A549 (cell line): ENCODE data around the gene ARHGEF28. TPM values are rescaled to one million over a fixed set of nuclear protein-coding genes. Genes with fewer than 3 reads are reported as not detected.

ENCODE experiments used
- ATAC-seq, 2 experiments: fragments of 200-7000 bp in 1 of 2; fragments of >200 bp in 1 of 2; cut with Nextera tagmentation in 1 of 2; cut with Tn5 transposase in 1 of 2; 3 replicates each; pipeline versions ENCODE4 v1.8.0 to v1.9.1; 2018 to 2020; ENCODE audit warnings: mild to moderate bottlenecking in 1 of 2, moderate library complexity in 1 of 2
- CTCF ChIA-PET: fragments of 300-600 bp; sonication (Branson Sonifier 250); formaldehyde crosslinking; extraction: SDS; loops from one replicate; lab custom pipeline; 2021; ENCODE audit warnings: antibody characterized with exemption, inconsistent platforms; lab: Yijun Ruan, JAX
- POLR2A ChIA-PET: fragments of 350-600 bp; formaldehyde crosslinking; extraction: SDS; loops from one replicate; lab custom pipeline; 2021; ENCODE audit warnings: antibody characterized with exemption, inconsistent platforms; lab: Yijun Ruan, JAX
- DNase-seq, 2 experiments: peaks; one replicate each; pipeline versions ENCODE4 v3.0.0 to v3.0.0-alpha.2; 2011 to 2016; ENCODE audit warnings: low read depth in 1 of 2, low spot score in 1 of 2
- FAIRE-seq: peaks from 2 replicates; lab custom pipeline; 2011; peaks lifted over from hg19 to GRCh38; lab: Jason Lieb, UNC
- H3K27ac ChIP-seq, 2 experiments: fragments of >200 bp; sonication (Bioruptor Twin); formaldehyde crosslinking; 3 replicates each; pipeline ENCODE4 v1.5.1; 2016 to 2017
- H3K4me1 ChIP-seq: fragments of >200 bp; sonication (Bioruptor Twin); formaldehyde crosslinking; 3 replicates; pipeline ENCODE4 v1.6.1; 2016
- H3K4me2 ChIP-seq: fragments of >200 bp; sonication (Bioruptor Twin); formaldehyde crosslinking; 3 replicates; pipeline ENCODE4 v1.6.1; 2016
- H3K4me3 ChIP-seq: fragments of >200 bp; sonication (Bioruptor Twin); formaldehyde crosslinking; 3 replicates; pipeline ENCODE4 v1.5.1; 2016
- H3K9me3 ChIP-seq: fragments of >200 bp; sonication (Bioruptor Twin); formaldehyde crosslinking; 3 replicates; pipeline ENCODE4 v1.6.1; 2016
- CHD2 ChIP-seq: fragments of 150-350 bp; IDR thresholded peaks from 2 replicates; pipeline ENCODE4 v1.6.1; 2014; ENCODE audit warnings: low read length; ENCODE audit not compliant: partially characterized antibody
- EHF ChIP-seq: fragments of 250-450 bp; sonication (Bioruptor Pico); IDR thresholded peaks from 2 replicates; pipeline ENCODE4 v1.5.0; 2020; ENCODE audit warnings: mild to moderate bottlenecking
- EHMT2 ChIP-seq: fragments of 200-600 bp; sonication (generic); IDR thresholded peaks from 2 replicates; pipeline ENCODE4 v1.6.1; 2016; ENCODE audit warnings: antibody characterized with exemption, low read depth, mild to moderate bottlenecking, moderate library complexity
- ESRRA ChIP-seq: fragments of 150-350 bp; IDR thresholded peaks from 2 replicates; pipeline ENCODE4 v1.6.1; 2014; ENCODE audit warnings: mild to moderate bottlenecking, low read length, borderline replicate concordance
- FOXS1 ChIP-seq: fragments of 250-450 bp; sonication (Bioruptor Pico); IDR thresholded peaks from 2 replicates; pipeline ENCODE4 v1.5.0; 2020; ENCODE audit warnings: mild to moderate bottlenecking, moderate library complexity
- GATA3 ChIP-seq: IDR thresholded peaks from 2 replicates; pipeline ENCODE4 v1.6.1; 2012; ENCODE audit warnings: borderline replicate concordance
- HDAC2 ChIP-seq: fragments of 200-600 bp; sonication (generic); IDR thresholded peaks from 2 replicates; pipeline ENCODE4 v1.6.1; 2016
- HOXA7 ChIP-seq: fragments of 250-450 bp; sonication (Bioruptor Pico); IDR thresholded peaks from 2 replicates; pipeline ENCODE4 v1.5.0; 2020; ENCODE audit warnings: mild to moderate bottlenecking, moderate library complexity
- HOXB13 ChIP-seq: fragments of 250-450 bp; sonication (Bioruptor Pico); IDR thresholded peaks from 2 replicates; pipeline ENCODE4 v1.5.0; 2020; ENCODE audit warnings: low read depth, mild to moderate bottlenecking, moderate library complexity
- HOXB5 ChIP-seq: fragments of 250-450 bp; sonication (Bioruptor Pico); IDR thresholded peaks from 2 replicates; pipeline ENCODE4 v1.5.0; 2020; ENCODE audit warnings: mild to moderate bottlenecking, moderate library complexity
- JUNB ChIP-seq: fragments of >200 bp; sonication (Bioruptor Twin); formaldehyde crosslinking; IDR thresholded peaks from 2 replicates; pipeline ENCODE4 v1.6.1; 2016
- MAFK ChIP-seq: fragments of 450-650 bp; IDR thresholded peaks from 2 replicates; pipeline ENCODE4 v1.6.1; 2014; ENCODE audit not compliant: partially characterized antibody
- NFE2L2 ChIP-seq: fragments of 150-350 bp; conservative IDR thresholded peaks from 2 replicates; pipeline ENCODE4 v1.6.1; 2014; ENCODE audit warnings: low read length
- NR3C1 ChIP-seq: fragments of >200 bp; sonication (Bioruptor Twin); formaldehyde crosslinking; IDR thresholded peaks from 3 replicates; pipeline ENCODE4 v1.6.1; 2017
- POLR2AphosphoS2 ChIP-seq: conservative IDR thresholded peaks from 2 replicates; pipeline ENCODE4 v1.6.1; 2012; ENCODE audit warnings: low read length, improper control_type of control experiment, inconsistent platforms
- RAD21 ChIP-seq, 2 experiments: fragments of >200 bp in 1 of 2; sonication (Bioruptor Twin) in 1 of 2; formaldehyde crosslinking in 1 of 2; IDR thresholded peaks in 1 of 2; conservative IDR thresholded peaks in 1 of 2; 2 replicates in 1 of 2; 3 replicates in 1 of 2; pipeline ENCODE4 v1.6.1; 2012 to 2018; ENCODE audit warnings: inconsistent platforms in 1 of 2
- REST ChIP-seq: fragments of 200-600 bp; sonication (generic); IDR thresholded peaks from 2 replicates; pipeline ENCODE4 v1.6.1; 2016; ENCODE audit warnings: antibody characterized with exemption, mild to moderate bottlenecking, moderate library complexity
- RFX5 ChIP-seq: fragments of 450-650 bp; IDR thresholded peaks from 2 replicates; pipeline ENCODE4 v1.7.1; 2014; ENCODE audit warnings: antibody characterized with exemption, mild to moderate bottlenecking, moderate library complexity
- RNF2 ChIP-seq: fragments of 200-600 bp; sonication (generic); IDR thresholded peaks from 2 replicates; pipeline ENCODE4 v1.6.1; 2016; ENCODE audit warnings: low read depth, mild to moderate bottlenecking, antibody characterized with exemption, moderate library complexity, borderline replicate concordance
- SREBF2 ChIP-seq: fragments of 450-650 bp; IDR thresholded peaks from 2 replicates; pipeline ENCODE4 v1.6.1; 2014; ENCODE audit warnings: mild to moderate bottlenecking, moderate library complexity
- TP53 ChIP-seq: fragments of 250-450 bp; sonication (Bioruptor Pico); IDR thresholded peaks from 2 replicates; pipeline ENCODE4 v1.5.0; 2021; ENCODE audit warnings: mild to moderate bottlenecking, moderate library complexity
- ZSCAN20 ChIP-seq: fragments of 250-450 bp; sonication (Bioruptor Pico); IDR thresholded peaks from 2 replicates; pipeline ENCODE4 v1.8.0; 2022; ENCODE audit warnings: mild to moderate bottlenecking, moderate library complexity
- WGBS: methylation state at CpG from one replicate; pipeline ENCODE4 v1.1.6; 2017; ENCODE audit errors: missing lambda C conversion rate; 5-methylcytosine and 5-hydroxymethylcytosine counted together
- polyA plus RNA-seq, 4 experiments: library from polyadenylated mRNA; depleted of rRNA in 3 of 4; stranded (reverse); fragments of >200 nt; fragmentation: RNase III in 1 of 4; extraction: RNeasy Plus Mini Kit Qiagen cat#74134 plus additional on column Dnase treatment in 1 of 4; gene quantifications; 2 replicates in 3 of 4; 3 replicates in 1 of 4; pipeline ENCODE4 v1.2.3, GENCODE V29; 2011 to 2017

Gene ARHGEF28
- polyA plus RNA-seq, 2 of the 4 experiments (the other 2 are of a cell fraction): 17.0 to 22.3 TPM

DNA sequence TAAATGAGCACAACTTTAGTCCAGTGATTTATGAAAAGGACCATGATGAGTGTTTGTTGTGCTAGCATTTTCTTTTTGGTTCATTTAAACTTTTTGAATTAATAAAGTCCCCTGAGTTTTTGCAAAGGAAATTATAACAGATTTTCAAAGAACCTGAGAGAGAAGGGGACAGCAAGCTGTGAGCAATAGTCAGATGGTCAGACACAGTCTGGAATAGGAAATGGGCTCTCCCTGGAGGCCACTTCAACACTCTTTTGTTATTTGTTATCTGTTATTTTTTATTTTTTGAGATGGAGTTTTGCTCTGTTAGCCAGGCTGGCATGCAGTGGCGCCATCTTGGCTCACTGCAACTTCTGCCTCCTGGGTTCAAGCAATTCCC is 171.1 kb downstream of the ARHGEF28 start:
- H3K9me3 ChIP-seq: no peaks in the 10 kb centered on the region
- FAIRE-seq: no peak
- TF ChIP-seq CHD2 (no peak), NR3C1 (no peak), HDAC2 (no peak), REST (no peak), FOXS1 (CRISPR knock-in tag) (no peak), EHF (CRISPR knock-in tag) (no peak), HOXB13 (CRISPR knock-in tag) (0 out of 2 replicates have a peak, but pooled peaks have one; percentile 40), TP53 (CRISPR knock-in tag) (no peak), MAFK (no peak)
- TF ChIP-seq, all 56 proteins: peak for 1
- Histone ChIP-seq H3K27ac (peak overlapping the region; percentile 91 to 94), H3K4me2 (peak overlapping the region; percentile 74), H3K4me1 (peaks cover 71% of the 10 kb centered on the region), H3K4me3 (0 out of 3 replicates have a peak overlapping the region, but pooled peaks have one; percentile 15)
- DNase-seq (no peak), ATAC-seq (peak in 1 of 2 experiments; percentile 49; a peak in 3 of 6 replicates)
- ChIA-PET POLR2A (interaction anchor here (1.7 kb wide), 2 partner anchors 16 to 206 kb away, joined by 5 to 9 read pairs; no protein-coding TSS in a partner anchor), CTCF (interaction anchor here (1.4 to 11.8 kb wide), 7 partner anchors 11 to 208 kb away, joined by 3 to 315 read pairs (median 8); no protein-coding TSS in a partner anchor)
- 96% methylated on average over 1 of the region's 1 CpG for WGBS

GRCh38 chr5:73799401-73799972 is 173.5 kb downstream of the ARHGEF28 start:
- WGBS: 93% methylated on average over 3 of the region's 3 CpGs

GRCh38 chr5:73801686-73802085 is 175.7 kb downstream of the ARHGEF28 start:
- TF ChIP-seq ZSCAN20 (CRISPR knock-in tag) (no peak), GATA3 (no peak), HOXB5 (CRISPR knock-in tag) (no peak), EHMT2 (no peak), HOXB13 (CRISPR knock-in tag) (no peak), HOXA7 (CRISPR knock-in tag) (no peak), POLR2AphosphoS2 (no peak), SREBF2 (no peak), ESRRA (no peak), RNF2 (no peak), CHD2 (no peak), TP53 (CRISPR knock-in tag) (no peak)
- Histone ChIP-seq H3K27ac (peak overlapping the region; percentile 59 to 77), H3K9me3 (no peaks in the 10 kb centered on the region), H3K4me2 (peak overlapping the region; percentile 51), H3K4me1 (peaks cover 35% of the 10 kb centered on the region), H3K4me3 (no peak overlapping the region)
- ChIA-PET POLR2A (no interaction called here), CTCF (interaction anchor here (0.5 to 4.0 kb wide), 3 partner anchors 9 to 809 kb away, joined by 4 to 22 read pairs (median 8); no protein-coding TSS in a partner anchor)
- DNase-seq (no peak), FAIRE-seq (no peak), ATAC-seq (no peak)
- 83% methylated on average over 2 of the region's 2 CpGs for WGBS

More at GRCh38 chr5:73799401-73799972, 173.5 kb downstream of the ARHGEF28 start:
- DNase-seq (no peak), ATAC-seq (no peak), FAIRE-seq (no peak)
- TF ChIP-seq RFX5 (no peak), JUNB (no peak), NFE2L2 (no peak), RAD21 (conservative IDR thresholded peaks at IDR 0.05 in 1 of 2, IDR thresholded peaks at IDR 0.05 in 1 of 2) (no peak)
- Histone ChIP-seq H3K4me1 (peaks cover 56% of the 10 kb centered on the region), H3K9me3 (no peaks in the 10 kb centered on the region), H3K4me2 (no peak overlapping the region), H3K4me3 (no peak overlapping the region), H3K27ac (peak overlapping the region; percentile 91 to 94)
- POLR2A ChIA-PET: no interaction called here
- CTCF ChIA-PET: interaction anchor here (4.0 kb wide), 1 partner anchor 209 kb away, joined by 22 read pairs; no protein-coding TSS in a partner anchor
